A549 (cell line): ENCODE measurements around the gene SERPINA4. TPM values are rescaled to one million over a fixed set of nuclear protein-coding genes. Genes with fewer than 3 reads are reported as not detected.

Experiments used
- ATAC-seq, 2 experiments: fragments of 200-7000 bp in 1 of 2; fragments of >200 bp in 1 of 2; cut with Nextera tagmentation in 1 of 2; cut with Tn5 transposase in 1 of 2; 3 replicates each; pipeline versions ENCODE4 v1.8.0 to v1.9.1; 2018 to 2020; ENCODE audit warnings: mild to moderate bottlenecking in 1 of 2, moderate library complexity in 1 of 2
- CTCF ChIA-PET: fragments of 300-600 bp; sonication (Branson Sonifier 250); formaldehyde crosslinking; extraction: SDS; loops from one replicate; lab custom pipeline; 2021; ENCODE audit warnings: antibody characterized with exemption, inconsistent platforms; lab: Yijun Ruan, JAX
- POLR2A ChIA-PET: fragments of 350-600 bp; formaldehyde crosslinking; extraction: SDS; loops from one replicate; lab custom pipeline; 2021; ENCODE audit warnings: antibody characterized with exemption, inconsistent platforms; lab: Yijun Ruan, JAX
- DNase-seq, 2 experiments: peaks; one replicate each; pipeline versions ENCODE4 v3.0.0 to v3.0.0-alpha.2; 2011 to 2016; ENCODE audit warnings: low read depth in 1 of 2, low spot score in 1 of 2
- FAIRE-seq: peaks from 2 replicates; lab custom pipeline; 2011; peaks lifted over from hg19 to GRCh38; lab: Jason Lieb, UNC
- H3K27ac ChIP-seq, 2 experiments: fragments of >200 bp; sonication (Bioruptor Twin); formaldehyde crosslinking; 3 replicates each; pipeline ENCODE4 v1.5.1; 2016 to 2017
- H3K4me1 ChIP-seq: fragments of >200 bp; sonication (Bioruptor Twin); formaldehyde crosslinking; 3 replicates; pipeline ENCODE4 v1.6.1; 2016
- H3K4me2 ChIP-seq: fragments of >200 bp; sonication (Bioruptor Twin); formaldehyde crosslinking; 3 replicates; pipeline ENCODE4 v1.6.1; 2016
- H3K4me3 ChIP-seq: fragments of >200 bp; sonication (Bioruptor Twin); formaldehyde crosslinking; 3 replicates; pipeline ENCODE4 v1.5.1; 2016
- H3K9me3 ChIP-seq: fragments of >200 bp; sonication (Bioruptor Twin); formaldehyde crosslinking; 3 replicates; pipeline ENCODE4 v1.6.1; 2016
- BHLHE40 ChIP-seq: IDR thresholded peaks from 2 replicates; pipeline ENCODE4 v1.6.1; 2012; ENCODE audit warnings: low read depth, low read length, inconsistent platforms
- CHD4 ChIP-seq: fragments of 200-600 bp; sonication (generic); IDR thresholded peaks from 2 replicates; pipeline ENCODE4 v1.6.1; 2016; ENCODE audit warnings: antibody characterized with exemption, mild to moderate bottlenecking, borderline replicate concordance
- EHMT2 ChIP-seq: fragments of 200-600 bp; sonication (generic); IDR thresholded peaks from 2 replicates; pipeline ENCODE4 v1.6.1; 2016; ENCODE audit warnings: antibody characterized with exemption, low read depth, mild to moderate bottlenecking, moderate library complexity
- ELK1 ChIP-seq: fragments of 150-350 bp; IDR thresholded peaks from 2 replicates; pipeline ENCODE4 v1.6.1; 2014; ENCODE audit warnings: low read depth, mild to moderate bottlenecking, low read length
- EP300 ChIP-seq, 2 experiments: fragments of >200 bp; sonication (Bioruptor Twin); formaldehyde crosslinking; IDR thresholded peaks; 2 replicates in 1 of 2; 3 replicates in 1 of 2; pipeline ENCODE4 v1.6.1; 2016 to 2017
- ESRRA ChIP-seq: fragments of 150-350 bp; IDR thresholded peaks from 2 replicates; pipeline ENCODE4 v1.6.1; 2014; ENCODE audit warnings: mild to moderate bottlenecking, low read length, borderline replicate concordance
- FOSB ChIP-seq: fragments of 250-450 bp; sonication (Bioruptor Pico); IDR thresholded peaks from 2 replicates; pipeline ENCODE4 v1.5.0; 2020; ENCODE audit warnings: mild to moderate bottlenecking, moderate library complexity
- FOSL2 ChIP-seq, 2 experiments: fragments of 450-650 bp in 1 of 2; fragments of >200 bp in 1 of 2; sonication (Bioruptor Twin) in 1 of 2; formaldehyde crosslinking; IDR thresholded peaks; 2 replicates each; pipeline versions ENCODE4 v1.5.0 to v1.6.1; 2016 to 2020; ENCODE audit warnings: mild to moderate bottlenecking in 1 of 2, moderate library complexity in 1 of 2
- FOXS1 ChIP-seq: fragments of 250-450 bp; sonication (Bioruptor Pico); IDR thresholded peaks from 2 replicates; pipeline ENCODE4 v1.5.0; 2020; ENCODE audit warnings: mild to moderate bottlenecking, moderate library complexity
- HDAC2 ChIP-seq: fragments of 200-600 bp; sonication (generic); IDR thresholded peaks from 2 replicates; pipeline ENCODE4 v1.6.1; 2016
- HMGXB4 ChIP-seq: fragments of 250-450 bp; sonication (Bioruptor Pico); IDR thresholded peaks from 2 replicates; pipeline ENCODE4 v1.5.0; 2021; ENCODE audit warnings: mild to moderate bottlenecking, moderate library complexity, borderline replicate concordance
- HOXA7 ChIP-seq: fragments of 250-450 bp; sonication (Bioruptor Pico); IDR thresholded peaks from 2 replicates; pipeline ENCODE4 v1.5.0; 2020; ENCODE audit warnings: mild to moderate bottlenecking, moderate library complexity
- HOXB5 ChIP-seq: fragments of 250-450 bp; sonication (Bioruptor Pico); IDR thresholded peaks from 2 replicates; pipeline ENCODE4 v1.5.0; 2020; ENCODE audit warnings: mild to moderate bottlenecking, moderate library complexity
- JUNB ChIP-seq: fragments of >200 bp; sonication (Bioruptor Twin); formaldehyde crosslinking; IDR thresholded peaks from 2 replicates; pipeline ENCODE4 v1.6.1; 2016
- KDM1A ChIP-seq: fragments of 200-600 bp; sonication (generic); IDR thresholded peaks from 2 replicates; pipeline ENCODE4 v1.6.1; 2016; ENCODE audit warnings: low read depth, mild to moderate bottlenecking
- KDM5A ChIP-seq: fragments of 200-600 bp; sonication (generic); IDR thresholded peaks from 2 replicates; pipeline ENCODE4 v1.6.1; 2016; ENCODE audit warnings: antibody characterized with exemption, mild to moderate bottlenecking
- MAFK ChIP-seq: fragments of 450-650 bp; IDR thresholded peaks from 2 replicates; pipeline ENCODE4 v1.6.1; 2014; ENCODE audit not compliant: partially characterized antibody
- NR3C1 ChIP-seq: fragments of >200 bp; sonication (Bioruptor Twin); formaldehyde crosslinking; IDR thresholded peaks from 3 replicates; pipeline ENCODE4 v1.6.1; 2017
- PHF8 ChIP-seq: fragments of 200-600 bp; sonication (generic); IDR thresholded peaks from 2 replicates; pipeline ENCODE4 v1.6.1; 2016; ENCODE audit warnings: low read depth, mild to moderate bottlenecking, antibody characterized with exemption, moderate library complexity, borderline replicate concordance
- RCOR1 ChIP-seq: fragments of 150-350 bp; IDR thresholded peaks from 2 replicates; pipeline ENCODE4 v1.6.1; 2014; ENCODE audit warnings: antibody characterized with exemption, low read length, low read depth
- REST ChIP-seq: fragments of 200-600 bp; sonication (generic); IDR thresholded peaks from 2 replicates; pipeline ENCODE4 v1.6.1; 2016; ENCODE audit warnings: antibody characterized with exemption, mild to moderate bottlenecking, moderate library complexity
- SMC3 ChIP-seq: fragments of >200 bp; sonication (Bioruptor Twin); formaldehyde crosslinking; IDR thresholded peaks from 3 replicates; pipeline ENCODE4 v1.6.1; 2018; ENCODE audit warnings: inconsistent platforms
- WGBS: methylation state at CpG from one replicate; pipeline ENCODE4 v1.1.6; 2017; ENCODE audit errors: missing lambda C conversion rate; 5-methylcytosine and 5-hydroxymethylcytosine counted together
- polyA plus RNA-seq, 4 experiments: library from polyadenylated mRNA; depleted of rRNA in 3 of 4; stranded (reverse); fragments of >200 nt; fragmentation: RNase III in 1 of 4; extraction: RNeasy Plus Mini Kit Qiagen cat#74134 plus additional on column Dnase treatment in 1 of 4; gene quantifications; 2 replicates in 3 of 4; 3 replicates in 1 of 4; pipeline ENCODE4 v1.2.3, GENCODE V29; 2011 to 2017

Gene SERPINA4
- polyA plus RNA-seq, 2 of the 4 experiments (the other 2 are of a cell fraction), result 0.08 TPM; not detected in 1

DNA sequence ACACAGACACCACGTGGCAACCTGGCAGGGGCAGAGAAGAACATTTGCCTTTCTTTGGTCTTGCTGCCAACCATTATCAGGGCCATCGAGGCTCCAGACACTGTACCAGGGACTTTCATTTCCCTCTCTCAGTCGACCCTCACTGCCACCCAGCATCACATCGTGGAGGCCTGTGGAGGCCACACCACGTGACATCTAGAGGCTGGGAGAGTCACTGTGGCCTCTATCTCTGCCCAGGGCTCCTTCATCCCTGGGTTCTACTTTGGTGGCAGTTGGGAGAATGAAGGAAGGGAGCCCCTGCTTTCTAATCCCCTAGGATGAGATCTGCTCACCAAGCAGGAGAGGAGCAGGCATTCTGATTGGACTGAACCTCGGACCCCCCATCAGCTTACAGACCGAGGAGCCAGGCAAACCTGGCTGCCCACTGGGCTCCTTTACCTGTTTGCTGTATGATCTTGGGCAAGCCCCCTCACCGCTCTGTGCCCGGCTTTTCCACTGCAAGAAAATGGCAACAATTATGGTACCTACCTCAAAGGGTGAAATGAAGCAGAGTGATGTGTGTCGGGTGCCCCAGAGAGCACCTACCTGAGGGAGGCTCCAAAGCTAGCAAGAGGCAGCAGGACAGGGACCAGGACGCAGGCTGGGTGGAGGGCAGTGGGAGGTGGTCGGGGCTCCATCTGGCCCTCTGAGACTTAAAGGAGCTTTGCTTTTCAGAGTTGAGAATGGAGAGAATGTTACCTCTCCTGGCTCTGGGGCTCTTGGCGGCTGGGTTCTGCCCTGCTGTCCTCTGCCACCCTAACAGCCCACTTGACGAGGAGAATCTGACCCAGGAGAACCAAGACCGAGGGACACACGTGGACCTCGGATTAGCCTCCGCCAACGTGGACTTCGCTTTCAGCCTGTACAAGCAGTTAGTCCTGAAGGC, 52.7 kb downstream of the SERPINA4 start:
- no peak overlapping the region for H3K4me2 ChIP-seq
- H3K9me3 ChIP-seq, result peaks cover 30% of the 10 kb centered on the region
- peaks cover 37% of the 10 kb centered on the region for H3K4me1 ChIP-seq
- no peak for ATAC-seq
- peak overlapping the region; percentile 89 to 94; a peak in 5 of 6 replicates for H3K27ac ChIP-seq
- FAIRE-seq, result no peak
- TF ChIP-seq FOSB (CRISPR knock-in tag), result no peak
- no peak for TF ChIP-seq ESRRA
- no peak for TF ChIP-seq KDM5A
- TF ChIP-seq HOXB5 (CRISPR knock-in tag), result no peak
- no peak for TF ChIP-seq EHMT2
- no peak for TF ChIP-seq HOXA7 (CRISPR knock-in tag)
- no peak for TF ChIP-seq NR3C1
- no peak for TF ChIP-seq FOXS1 (CRISPR knock-in tag)
- TF ChIP-seq PHF8, result no peak
- TF ChIP-seq REST, result no peak
- TF ChIP-seq KDM1A, result no peak
- TF ChIP-seq RCOR1, result no peak
- no peak for TF ChIP-seq MAFK
- no peak for TF ChIP-seq CHD4
- TF ChIP-seq HDAC2, result no peak
- TF ChIP-seq SMC3, result no peak
- no peak for TF ChIP-seq HMGXB4 (CRISPR knock-in tag)
- no peak for TF ChIP-seq JUNB
- no peak for TF ChIP-seq BHLHE40
- TF ChIP-seq FOSL2 (IDR thresholded peaks at IDR 0.05), result no peak
- no peak for TF ChIP-seq FOSL2 (CRISPR knock-in tag; IDR thresholded peaks at IDR 0.05)
- DNase-seq, result no peak
- no peak overlapping the region for H3K4me3 ChIP-seq
- ChIA-PET POLR2A (no interaction called here), CTCF (interaction anchor here (0.8 to 1.4 kb wide), 2 partner anchors 14 to 16 kb away, joined by 3 read pairs; no protein-coding TSS in a partner anchor)
- 78% methylated on average over 20 of the region's 20 CpGs for WGBS

- H3K9me3 ChIP-seq, result peaks cover 37% of the 10 kb centered on the region
- TF ChIP-seq ELK1, result no peak
- TF ChIP-seq EP300 (IDR thresholded peaks at IDR 0.05), result no peak
- TF ChIP-seq, all 56 proteins: peak for 0
- POLR2A ChIA-PET, result no interaction called here
- 94% methylated on average over 7 of the region's 7 CpGs for WGBS
- no peak overlapping the region for H3K4me2 ChIP-seq
- H3K4me3 ChIP-seq, result no peak overlapping the region
- no peak for FAIRE-seq
- ATAC-seq, result no peak
- no peak overlapping the region; a peak in 1 of 6 replicates for H3K27ac ChIP-seq
- no peak for DNase-seq
- H3K4me1 ChIP-seq, result peaks cover 33% of the 10 kb centered on the region
- CTCF ChIA-PET, result interaction anchor here (0.7 to 1.4 kb wide), 4 partner anchors 13 to 66 kb away, joined by 3 to 4 read pairs (median 3); no protein-coding TSS in a partner anchor
These were observed 53.6 kb downstream of the SERPINA4 start for GRCh38 chr14:94614802-94615201.
